NT2/D1 (cell line): ENCODE data around the gene GRIN1.

Experiments used
- SUZ12 ChIP-seq: IDR thresholded peaks from 2 replicates; pipeline ENCODE4 v1.6.1; 2011; ENCODE audit not compliant: insufficient read length, insufficient read depth; ENCODE audit errors: extremely low read depth
- YY1 ChIP-seq: IDR thresholded peaks from 2 replicates; pipeline ENCODE4 v1.6.1; 2011; ENCODE audit not compliant: insufficient read length, insufficient read depth
- ZNF274 ChIP-seq: IDR thresholded peaks from 2 replicates; pipeline ENCODE4 v1.6.1; 2011; ENCODE audit warnings: mild to moderate bottlenecking, low read depth, low read length

- TF ChIP-seq SUZ12 = no peak
- no peak for TF ChIP-seq YY1
- TF ChIP-seq ZNF274 = no peak
Measured at GRCh38 chr9:137141050-137141810, 2.3 kb downstream of the GRIN1 start.
